Neural cell (in vitro differentiated cells): ENCODE data around the gene OSCAR. TPM values are rescaled to one million over a fixed set of nuclear protein-coding genes. Genes with fewer than 3 reads are reported as not detected.

Experiments
- H2AFZ ChIP-seq: fragments of 200-600, 300-800 bp; sonication (generic), shearing (Covaris generic); 2 replicates; pipeline ENCODE4 v1.6.0; 2014; ENCODE audit warnings: low read depth, mild to moderate bottlenecking, antibody characterized with exemption, low read length, moderate library complexity
- H3F3A ChIP-seq: fragments of 200-600 bp; shearing (Covaris generic); 2 replicates; pipeline ENCODE4 v1.6.1; 2016; ENCODE audit warnings: mild to moderate bottlenecking, moderate library complexity, mixed read lengths, antibody characterized with exemption, low read length; ENCODE audit not compliant: insufficient read depth, poor library complexity, severe bottlenecking
- H3K27ac ChIP-seq: fragments of 200-600, 300-800 bp; sonication (generic), shearing (Covaris generic); 2 replicates; pipeline ENCODE4 v1.5.1; 2014; ENCODE audit warnings: mild to moderate bottlenecking, low read length, moderate library complexity
- H3K27me3 ChIP-seq: fragments of 300-800, 200-600 bp; sonication (generic), shearing (Covaris generic); 2 replicates; pipeline ENCODE4 v1.6.0; 2014; ENCODE audit warnings: mild to moderate bottlenecking, low read depth, low read length, moderate library complexity; ENCODE audit not compliant: insufficient read depth
- H3K36me3 ChIP-seq: fragments of 300-800, 200-600 bp; sonication (generic), shearing (Covaris generic); 2 replicates; pipeline ENCODE4 v1.5.1; 2014; ENCODE audit warnings: mild to moderate bottlenecking, antibody characterized with exemption, low read length, moderate library complexity; ENCODE audit not compliant: insufficient read depth
- H3K4me2 ChIP-seq: fragments of 300-800, 200-600 bp; sonication (generic), shearing (Covaris generic); 2 replicates; pipeline ENCODE4 v1.6.0; 2014; ENCODE audit warnings: mild to moderate bottlenecking, low read length
- H3K4me3 ChIP-seq: fragments of 300-800, 200-600 bp; sonication (generic), shearing (Covaris generic); 2 replicates; pipeline ENCODE4 v1.5.1; 2014; ENCODE audit warnings: mild to moderate bottlenecking, low read length, moderate library complexity
- H3K79me2 ChIP-seq: fragments of 200-600 bp; shearing (Covaris generic); replicated peaks from 2 replicates; pipeline ENCODE4 v1.6.0; 2014; ENCODE audit warnings: mild to moderate bottlenecking, low read length, moderate library complexity; ENCODE audit not compliant: insufficient read depth
- H3K9ac ChIP-seq: fragments of 300-800, 200-600 bp; sonication (generic), shearing (Covaris generic); 2 replicates; pipeline ENCODE4 v1.6.1; 2016; ENCODE audit warnings: mild to moderate bottlenecking, low read length, mixed read lengths
- H3K9me2 ChIP-seq: fragments of 200-600 bp; shearing (Covaris generic); 2 replicates; pipeline ENCODE4 v1.6.1; 2016; ENCODE audit warnings: mild to moderate bottlenecking, low read length, mixed read lengths; ENCODE audit not compliant: insufficient read depth
- H3K9me3 ChIP-seq: fragments of 200-600, 300-800 bp; sonication (generic), shearing (Covaris generic); 2 replicates; pipeline ENCODE4 v1.6.1; 2016; ENCODE audit warnings: mild to moderate bottlenecking, mixed run types, low read length, moderate library complexity, mixed read lengths
- H4K20me1 ChIP-seq: fragments of 200-600 bp; shearing (Covaris generic); 2 replicates; pipeline ENCODE4 v1.6.1; 2016; ENCODE audit warnings: mild to moderate bottlenecking, mixed run types; ENCODE audit not compliant: insufficient read depth
- CTCF ChIP-seq: fragments of 450-650 bp; IDR thresholded peaks from 2 replicates; pipeline ENCODE4 v1.5.1; 2014; ENCODE audit warnings: antibody characterized with exemption, mild to moderate bottlenecking, moderate library complexity; ENCODE audit not compliant: poor library complexity, severe bottlenecking
- EP300 ChIP-seq: fragments of 450-650 bp; conservative IDR thresholded peaks from 2 replicates; pipeline ENCODE4 v1.6.1; 2014; ENCODE audit warnings: antibody characterized with exemption, mild to moderate bottlenecking, moderate library complexity; ENCODE audit not compliant: poor library complexity, severe bottlenecking
- EZH2 ChIP-seq: fragments of 200-600, 300-800 bp; shearing (Covaris generic), sonication (generic); IDR thresholded peaks from 2 replicates; pipeline ENCODE4 v1.6.1; 2014; ENCODE audit warnings: antibody characterized with exemption, low read length, borderline replicate concordance, mild to moderate bottlenecking; ENCODE audit not compliant: insufficient read depth, poor library complexity, severe bottlenecking
- MXI1 ChIP-seq: fragments of 450-650 bp; conservative IDR thresholded peaks from 2 replicates; pipeline ENCODE4 v1.6.1; 2014; ENCODE audit warnings: antibody characterized with exemption, mild to moderate bottlenecking; ENCODE audit not compliant: poor library complexity, severe bottlenecking
- POLR2AphosphoS5 ChIP-seq: IDR thresholded peaks from 2 replicates; pipeline ENCODE4 v1.6.1; 2012
- RAD21 ChIP-seq: fragments of 450-650 bp; conservative IDR thresholded peaks from 2 replicates; pipeline ENCODE4 v1.6.1; 2014; ENCODE audit warnings: antibody characterized with exemption, mild to moderate bottlenecking, moderate library complexity
- REST ChIP-seq: IDR thresholded peaks from 2 replicates; pipeline ENCODE4 v1.6.1; 2012; ENCODE audit warnings: borderline replicate concordance
- SMC3 ChIP-seq: fragments of 450-650 bp; conservative IDR thresholded peaks from 2 replicates; pipeline ENCODE4 v1.6.1; 2014; ENCODE audit warnings: antibody characterized with exemption, mild to moderate bottlenecking, moderate library complexity; ENCODE audit not compliant: poor library complexity
- TAF1 ChIP-seq: IDR thresholded peaks from 2 replicates; pipeline ENCODE4 v1.6.1; 2012; ENCODE audit warnings: low read depth
- polyA plus RNA-seq: library from polyadenylated mRNA; depleted of rRNA; stranded (reverse); fragments of >200 nt; gene quantifications from 2 replicates; pipeline ENCODE4 v1.2.3, GENCODE V29; 2014

The OSCAR gene
- polyA plus RNA-seq, 1 donor from 2014 or later = 0.20 TPM

- Histone ChIP-seq H3K4me2 (no peak overlapping the region), H3F3A (no peaks in the 10 kb centered on the region), H3K79me2 (no peaks in the 10 kb centered on the region), H3K36me3 (no peaks in the 10 kb centered on the region), H4K20me1 (no peaks in the 10 kb centered on the region), H3K9ac (no peak overlapping the region), H3K27me3 (no peaks in the 10 kb centered on the region), H3K27ac (no peak overlapping the region), H3K4me3 (no peak overlapping the region), H3K9me3 (no peaks in the 10 kb centered on the region), H3K9me2 (no peaks in the 10 kb centered on the region), H2AFZ (no peak overlapping the region)
- TF ChIP-seq TAF1 = no peak
- TF ChIP-seq RAD21 = no peak
- TF ChIP-seq SMC3 = no peak
- TF ChIP-seq EZH2 = no peak
- TF ChIP-seq EP300 = no peak
- no peak for TF ChIP-seq POLR2AphosphoS5
- no peak for TF ChIP-seq MXI1
- TF ChIP-seq CTCF = no peak
- TF ChIP-seq REST = no peak
Measured at GRCh38 chr19:54124393-54124792, 23.8 kb upstream of the OSCAR start.

- Histone ChIP-seq H3K36me3 (no peaks in the 10 kb centered on the region), H3K4me3 (no peak overlapping the region), H3K9me3 (no peaks in the 10 kb centered on the region), H2AFZ (no peak overlapping the region), H3K9ac (no peak overlapping the region), H3K9me2 (no peaks in the 10 kb centered on the region), H3K4me2 (no peak overlapping the region), H3F3A (no peaks in the 10 kb centered on the region), H4K20me1 (no peaks in the 10 kb centered on the region), H3K27ac (no peak overlapping the region), H3K27me3 (no peaks in the 10 kb centered on the region), H3K79me2 (no peaks in the 10 kb centered on the region)
- TF ChIP-seq CTCF (no peak), MXI1 (no peak), EP300 (no peak), REST (no peak), EZH2 (no peak), SMC3 (no peak), RAD21 (no peak), TAF1 (no peak), POLR2AphosphoS5 (no peak)
Measured at GRCh38 chr19:54123682-54124081, 23.1 kb upstream of the OSCAR start.
